Thoracic aorta (tissue), 2 donors: ENCODE results near the gene TRAPPC12. TPM values are rescaled to one million over a fixed set of nuclear protein-coding genes. Genes with fewer than 3 reads are reported as not detected.

Experiments used
- ATAC-seq: fragments of 150-250 bp; one replicate; pipeline ENCODE4 v1.8.0; 2017; ENCODE audit warnings: low read depth; ENCODE audit not compliant: insufficient number of reproducible peaks, low FRiP score
- DNase-seq: peaks from one replicate; pipeline ENCODE4 v3.0.0-alpha.2; 2020; ENCODE audit warnings: low spot score
- H3K27ac ChIP-seq, 2 donors: fragments of 200-600 bp; sonication (generic); 1 replicate in 1 of 2; 2 replicates in 1 of 2; pipeline ENCODE4 v1.5.1; 2016; ENCODE audit warnings: mild to moderate bottlenecking in 2 of 2, moderate library complexity in 2 of 2
- H3K27me3 ChIP-seq: fragments of 200-600 bp; sonication (generic); replicated peaks from 2 replicates; pipeline ENCODE4 v1.6.0; 2016; ENCODE audit warnings: mild to moderate bottlenecking; ENCODE audit not compliant: insufficient read depth
- H3K36me3 ChIP-seq: fragments of 200-600 bp; sonication (generic); one replicate; pipeline ENCODE4 v1.5.1; 2016
- H3K4me1 ChIP-seq, 2 donors: fragments of 200-600 bp; sonication (generic); 1 replicate in 1 of 2; 2 replicates in 1 of 2; pipeline versions ENCODE4 v1.5.1 to v1.6.0; 2016; ENCODE audit warnings: low read depth in 2 of 2, mild to moderate bottlenecking in 1 of 2; ENCODE audit not compliant: control insufficient read depth in 1 of 2
- H3K4me3 ChIP-seq: fragments of 200-600 bp; sonication (generic); 2 replicates; pipeline ENCODE4 v1.5.1; 2016; ENCODE audit warnings: mild to moderate bottlenecking
- H3K9me3 ChIP-seq: fragments of 200-600 bp; sonication (generic); 2 replicates; pipeline ENCODE4 v1.5.1; 2016
- total RNA-seq, 2 donors: library from RNA; depleted of rRNA; stranded (reverse); fragments of >200 nt; gene quantifications; one replicate each; pipeline versions ENCODE4 v1.1.0 to v1.2.3, GENCODE V29; 2016
- TF ChIP-seq, protein P1 (sequence below): fragments of 200-600 bp; sonication (generic); IDR thresholded peaks from one replicate; pipeline ENCODE4 v1.5.1; 2019; ENCODE audit warnings: antibody characterized with exemption

TRAPPC12 gene
- total RNA-seq, 2 donors from 2014 or later, result 121 to 180 TPM

DNA sequence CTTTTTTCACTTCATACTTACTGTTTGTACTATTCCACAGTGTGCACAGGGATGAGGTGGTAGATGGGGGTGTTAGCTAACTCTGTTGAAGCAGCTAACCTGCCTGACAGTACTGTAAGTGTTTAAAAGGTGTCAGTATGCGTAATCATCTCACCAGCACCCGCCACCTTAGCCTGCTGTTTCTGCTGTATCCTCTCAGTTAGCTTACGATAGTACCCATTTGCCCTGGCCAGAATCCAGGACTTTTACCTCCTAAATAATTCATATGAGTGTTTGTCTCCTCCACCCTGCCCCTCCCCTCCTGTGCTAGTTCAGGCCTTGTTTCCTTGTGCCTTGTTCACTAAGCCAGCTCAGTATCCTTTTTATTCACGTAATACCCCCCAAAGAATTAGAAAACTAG lies 34.2 kb downstream of the TRAPPC12 start:
- H3K36me3 ChIP-seq, result peaks cover 3% of the 10 kb centered on the region
- no peak overlapping the region for H3K27ac ChIP-seq
- no peak overlapping the region for H3K4me3 ChIP-seq
- no peaks in the 10 kb centered on the region for H3K4me1 ChIP-seq
- DNase-seq (no peak), ATAC-seq (no peak)
- TF ChIP-seq, protein P1, sequence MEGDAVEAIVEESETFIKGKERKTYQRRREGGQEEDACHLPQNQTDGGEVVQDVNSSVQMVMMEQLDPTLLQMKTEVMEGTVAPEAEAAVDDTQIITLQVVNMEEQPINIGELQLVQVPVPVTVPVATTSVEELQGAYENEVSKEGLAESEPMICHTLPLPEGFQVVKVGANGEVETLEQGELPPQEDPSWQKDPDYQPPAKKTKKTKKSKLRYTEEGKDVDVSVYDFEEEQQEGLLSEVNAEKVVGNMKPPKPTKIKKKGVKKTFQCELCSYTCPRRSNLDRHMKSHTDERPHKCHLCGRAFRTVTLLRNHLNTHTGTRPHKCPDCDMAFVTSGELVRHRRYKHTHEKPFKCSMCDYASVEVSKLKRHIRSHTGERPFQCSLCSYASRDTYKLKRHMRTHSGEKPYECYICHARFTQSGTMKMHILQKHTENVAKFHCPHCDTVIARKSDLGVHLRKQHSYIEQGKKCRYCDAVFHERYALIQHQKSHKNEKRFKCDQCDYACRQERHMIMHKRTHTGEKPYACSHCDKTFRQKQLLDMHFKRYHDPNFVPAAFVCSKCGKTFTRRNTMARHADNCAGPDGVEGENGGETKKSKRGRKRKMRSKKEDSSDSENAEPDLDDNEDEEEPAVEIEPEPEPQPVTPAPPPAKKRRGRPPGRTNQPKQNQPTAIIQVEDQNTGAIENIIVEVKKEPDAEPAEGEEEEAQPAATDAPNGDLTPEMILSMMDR, result no peak
- no peaks in the 10 kb centered on the region for H3K9me3 ChIP-seq
- H3K27me3 ChIP-seq, result no peaks in the 10 kb centered on the region

DNA sequence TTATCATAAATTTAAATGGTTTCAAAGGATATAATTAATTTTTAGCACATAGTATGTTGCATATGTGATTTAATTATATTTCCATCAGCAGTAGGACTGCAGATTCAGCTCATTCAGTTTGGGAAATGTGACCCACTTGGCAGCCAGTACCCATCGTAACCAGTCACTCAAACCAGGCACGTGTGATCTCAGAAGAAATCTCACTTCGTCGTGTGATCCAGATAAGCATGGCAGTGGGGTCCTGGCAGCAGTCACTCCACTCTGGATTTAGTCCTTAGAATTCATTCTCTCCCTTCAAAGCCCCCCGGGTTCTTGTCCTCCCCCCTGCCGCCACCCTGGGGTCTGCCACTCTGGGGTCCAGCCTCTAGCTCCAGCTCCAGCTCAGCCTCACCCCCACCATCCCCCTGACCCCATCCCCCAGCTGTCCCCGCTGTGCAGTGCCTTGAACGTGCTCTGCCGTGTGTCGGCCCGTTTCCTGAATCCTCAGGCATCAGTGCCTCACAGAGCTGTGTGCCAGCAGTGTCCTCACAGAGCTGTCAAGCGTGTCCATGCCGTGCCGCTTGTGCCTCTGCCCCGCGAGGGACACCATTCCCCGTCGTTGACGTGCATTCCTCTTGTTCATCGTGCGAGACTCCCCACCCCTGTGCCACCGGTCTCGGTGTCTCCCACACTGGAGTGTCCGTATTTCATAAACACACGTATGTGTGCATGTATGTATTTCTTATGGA lies 34.8 kb downstream of the TRAPPC12 start:
- no peak for ATAC-seq

DNA sequence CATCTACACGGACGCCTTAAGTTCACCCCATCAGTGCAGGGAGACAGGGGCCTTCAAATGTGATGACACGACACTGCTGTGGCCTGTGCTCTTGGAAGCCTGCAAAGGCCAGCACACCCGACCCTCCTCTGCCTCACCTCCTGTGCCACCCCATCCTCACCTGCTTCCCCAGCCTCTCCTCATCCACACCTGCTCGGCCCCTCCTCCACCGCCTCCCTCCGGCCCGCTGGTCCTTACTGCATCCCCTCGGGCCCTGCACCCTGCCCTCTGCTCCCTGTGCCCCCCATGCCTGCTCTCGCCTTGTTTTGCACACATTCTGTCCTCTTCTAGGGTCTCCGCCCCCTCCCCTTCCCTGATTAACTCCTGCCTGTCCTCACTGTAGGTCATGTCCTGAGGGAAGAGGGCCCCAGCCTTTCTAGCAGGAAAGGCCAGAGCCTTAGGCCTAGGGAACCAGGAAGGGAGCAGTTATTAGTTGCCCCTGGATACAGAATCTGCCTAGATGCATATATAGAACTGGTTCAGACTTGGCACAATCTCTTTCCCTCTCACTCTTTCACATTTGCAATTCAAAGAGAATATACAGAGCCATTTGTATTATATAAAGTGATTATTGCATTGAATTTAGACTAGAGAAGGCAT lies 39.4 kb downstream of the TRAPPC12 start:
- H3K36me3 ChIP-seq, result peaks cover 3% of the 10 kb centered on the region
- H3K4me3 ChIP-seq, result no peak overlapping the region
- H3K9me3 ChIP-seq, result no peaks in the 10 kb centered on the region
- TF ChIP-seq, protein P1, result no peak
- no peak overlapping the region for H3K27ac ChIP-seq
- no peak for DNase-seq
- no peaks in the 10 kb centered on the region for H3K4me1 ChIP-seq
- H3K27me3 ChIP-seq, result no peaks in the 10 kb centered on the region
- ATAC-seq, result no peak

More for the DNA sequence above, 34.8 kb downstream of the TRAPPC12 start:
- Histone ChIP-seq H3K36me3 (peaks cover 3% of the 10 kb centered on the region), H3K9me3 (no peaks in the 10 kb centered on the region), H3K27me3 (no peaks in the 10 kb centered on the region), H3K4me1 (no peaks in the 10 kb centered on the region), H3K4me3 (no peak overlapping the region), H3K27ac (no peak overlapping the region)
- TF ChIP-seq, protein P1, result no peak
- DNase-seq, result no peak

DNA sequence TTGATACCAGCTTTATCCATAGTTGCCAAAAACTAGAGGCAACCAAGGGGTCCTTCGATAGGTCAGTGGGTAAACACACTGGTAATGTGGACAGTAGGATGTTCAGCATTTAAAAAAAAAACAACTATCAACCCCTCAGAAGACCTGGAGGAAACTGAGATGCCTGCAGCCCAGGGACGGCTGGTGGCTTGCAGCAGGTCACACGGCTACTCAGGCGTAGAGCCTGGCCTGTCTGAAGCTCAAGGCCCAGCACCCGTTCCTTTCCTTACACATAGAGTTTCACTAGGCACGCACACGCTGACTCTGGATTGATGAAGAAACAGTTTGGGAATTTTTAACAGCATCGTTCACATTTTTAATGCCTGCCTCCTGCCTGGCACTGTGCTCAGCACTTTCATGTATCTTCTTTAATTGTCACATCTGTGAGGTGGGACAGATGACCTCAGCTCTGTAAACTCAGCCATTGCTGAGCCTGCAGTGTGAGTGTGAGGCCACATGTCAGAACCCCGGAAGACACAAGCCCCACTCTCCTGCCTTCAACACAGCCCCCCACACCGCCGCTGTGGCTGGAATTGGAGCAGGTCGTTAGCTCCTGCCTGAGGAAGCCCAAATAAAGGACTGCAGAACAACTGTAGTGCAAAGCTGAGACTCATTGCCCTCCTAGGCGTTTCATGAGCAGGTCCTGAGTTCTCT lies 40.7 kb downstream of the TRAPPC12 start:
- Histone ChIP-seq H3K27me3 (no peaks in the 10 kb centered on the region), H3K4me3 (no peak overlapping the region), H3K36me3 (peaks cover 8% of the 10 kb centered on the region), H3K27ac (no peak overlapping the region), H3K9me3 (no peaks in the 10 kb centered on the region), H3K4me1 (no peaks in the 10 kb centered on the region)
- DNase-seq, result no peak
- ATAC-seq, result no peak
- TF ChIP-seq, protein P1, result no peak

DNA sequence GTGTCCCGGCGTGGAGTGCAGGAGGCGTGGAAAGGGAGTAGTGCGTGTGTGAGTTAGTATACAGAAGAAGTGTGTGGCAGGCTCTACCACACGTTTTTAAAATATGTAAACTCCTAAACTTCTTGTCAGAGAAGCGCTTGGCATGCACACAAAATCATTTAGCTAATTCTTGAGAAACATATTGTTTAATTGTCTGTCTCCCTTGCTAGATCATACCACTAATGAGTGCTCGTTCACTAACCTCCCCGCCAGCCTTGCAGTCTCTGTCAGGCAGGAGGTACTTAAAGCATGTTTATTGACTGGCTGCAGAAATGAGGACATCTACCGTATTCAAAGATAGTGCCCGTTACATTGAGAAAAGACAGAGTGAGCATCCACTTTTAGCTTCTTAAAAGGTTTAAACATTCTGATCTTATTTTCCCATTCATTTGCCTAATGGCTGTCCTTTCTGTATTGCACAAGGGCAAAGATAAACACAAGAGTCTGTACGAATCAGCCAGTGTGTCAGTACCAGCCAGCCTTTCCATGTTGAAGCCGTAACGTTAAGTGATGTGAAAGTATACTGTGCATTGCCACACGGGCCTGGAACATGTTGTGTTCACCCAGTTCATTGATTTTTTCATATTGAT lies 41.4 kb downstream of the TRAPPC12 start:
- no peak for DNase-seq
- Histone ChIP-seq H3K4me1 (no peaks in the 10 kb centered on the region), H3K27ac (no peak overlapping the region), H3K4me3 (no peak overlapping the region), H3K36me3 (peaks cover 8% of the 10 kb centered on the region), H3K9me3 (no peaks in the 10 kb centered on the region), H3K27me3 (no peaks in the 10 kb centered on the region)
- no peak for ATAC-seq
- TF ChIP-seq, protein P1, result no peak
